ENCODE data around the gene ZNF143.

The ZNF143 gene

DNA sequence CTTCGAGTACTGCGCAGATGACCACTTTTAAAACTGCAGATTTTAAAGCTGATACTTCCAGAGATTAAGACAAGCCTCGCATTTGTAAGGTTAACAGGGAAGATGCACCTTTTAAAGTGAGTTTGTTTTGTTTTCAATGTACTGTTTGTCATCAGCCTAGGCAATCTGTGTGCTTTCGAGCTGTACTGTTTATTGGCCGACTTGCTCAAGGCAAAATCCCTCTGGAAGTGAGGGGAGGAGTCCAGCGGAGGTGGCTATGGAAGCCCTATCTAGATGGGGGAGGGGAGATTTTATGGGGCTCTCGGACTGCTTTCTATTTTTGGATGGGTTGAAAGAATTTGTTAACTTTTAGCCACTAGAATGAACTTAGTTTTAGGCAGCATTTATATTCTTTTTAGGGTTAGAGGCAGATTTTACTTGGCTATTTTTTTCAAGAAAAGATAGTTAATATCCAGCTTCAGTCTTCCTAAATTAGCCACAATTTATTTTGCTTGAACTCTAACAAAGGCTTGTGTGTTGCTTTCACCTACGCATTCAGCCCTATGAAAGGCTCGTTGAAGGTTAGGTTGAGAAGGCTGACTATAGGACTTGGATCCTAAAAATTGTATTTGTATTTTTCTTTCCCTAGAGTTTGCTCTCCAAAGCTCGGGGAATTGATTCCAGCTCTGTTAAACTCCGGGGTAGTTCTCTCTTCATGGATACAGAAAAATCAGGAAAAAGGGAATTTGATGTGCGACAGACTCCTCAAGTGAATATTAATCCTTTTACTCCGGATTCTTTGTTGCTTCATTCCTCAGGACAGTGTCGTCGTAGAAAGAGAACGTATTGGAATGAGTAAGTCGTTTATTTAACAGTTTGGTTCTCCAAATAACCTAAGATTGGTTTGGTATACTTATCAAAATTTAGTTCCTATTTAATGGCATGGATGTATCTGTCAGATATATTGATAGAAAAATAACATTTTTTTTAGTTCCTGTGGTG, 114.7 kb downstream of the ZNF143 start:
- no peak for DNase-seq

DNA sequence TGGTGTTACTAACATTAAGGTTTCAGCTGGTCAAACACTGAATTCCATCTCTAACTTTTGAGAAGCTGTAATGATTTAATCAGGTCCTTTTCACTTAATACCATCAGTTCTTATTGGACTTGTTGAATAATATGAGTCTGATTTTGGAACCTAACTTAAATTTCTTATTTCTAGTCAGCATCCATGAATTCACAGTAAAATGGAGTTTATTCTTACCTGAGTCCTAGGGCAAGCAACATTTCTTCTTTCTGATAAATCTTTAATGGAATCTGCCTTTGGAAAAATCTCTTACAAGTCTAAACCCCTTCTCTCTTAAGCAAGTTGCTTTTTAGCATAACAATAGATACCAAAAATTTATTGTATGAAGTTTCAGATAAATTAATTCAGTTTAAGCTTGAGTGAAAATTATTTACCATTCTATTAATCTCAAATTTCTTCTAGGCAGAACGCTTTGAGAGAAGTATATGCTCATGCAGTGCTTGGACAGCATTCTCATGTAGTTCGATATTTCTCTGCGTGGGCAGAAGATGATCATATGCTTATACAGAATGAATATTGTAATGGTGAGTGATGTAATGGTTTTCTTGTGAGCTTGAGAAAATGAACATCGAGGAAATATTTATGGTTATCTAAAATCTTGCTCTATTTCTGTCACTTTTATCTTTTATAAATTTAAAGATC, 116.0 kb downstream of the ZNF143 start:
- no peak for DNase-seq

DNA sequence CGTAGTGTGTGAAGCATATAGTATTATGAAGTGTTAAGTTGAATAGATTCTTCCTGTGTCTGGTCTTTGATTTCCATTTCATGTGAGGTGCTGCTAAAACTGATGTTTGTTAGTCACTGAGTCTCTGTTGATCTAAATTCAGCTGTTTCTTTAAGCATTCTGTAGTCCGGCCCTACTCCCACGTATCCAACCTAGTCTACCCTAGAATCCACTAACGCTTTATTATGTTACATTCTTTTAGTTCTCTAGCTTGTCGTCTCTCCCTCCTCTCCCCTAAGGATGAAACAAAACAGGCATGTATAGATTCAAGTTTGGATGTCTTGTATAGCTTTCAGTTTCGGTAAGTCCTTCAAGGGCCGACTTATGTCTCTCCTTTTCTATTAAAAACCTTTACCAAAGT, 116.7 kb downstream of the ZNF143 start:
- DNase-seq = no peak

All from C1 segment of cervical spinal cord (tissue), 14 donors.